Stimulated activated CD4-positive, alpha-beta T cell treated with anti-CD3 and anti-CD28 coated beads, Interleukin-4, amount 100 ng/mL, for 24 hours (primary cell): ENCODE measurements around the gene VPS4A.
"Not testable (repeated sequence)": the region's sequence is repeated elsewhere in the genome, so short reads cannot be mapped to it uniquely, and the experiment has no call there.

Experiments used
- DNase-seq: peaks from one replicate; pipeline ENCODE4 v3.0.0-alpha.2; 2020

Gene VPS4A

GRCh38 chr16:69328854-69329316, 17.7 kb downstream of the VPS4A start:
- DNase-seq: no peak

GRCh38 chr16:69329369-69330285, 18.5 kb downstream of the VPS4A start:
- peak; percentile 54 for DNase-seq

- peak; percentile 87 for DNase-seq
Measured at GRCh38 chr16:69330286-69331109, 19.3 kb downstream of the VPS4A start, which contains the start of gene PDF. Gene PDF, minus strand, starts transcription at chr16:69330588. Its CDS starts 18 bp downstream, at chr16:69330570.

GRCh38 chr16:69334696-69335095, 23.5 kb downstream of the VPS4A start:
- no peak for DNase-seq

GRCh38 chr16:69338557-69339288, 27.6 kb downstream of the VPS4A start:
- DNase-seq: no peak

GRCh38 chr16:69339289-69340094, 28.3 kb downstream of the VPS4A start, which contains the start of the genes COG8 and NIP7:
Gene COG8, minus strand, starts transcription at chr16:69339564. Its CDS starts 12 bp downstream, at chr16:69339552.
Gene NIP7, plus strand, starts transcription at chr16:69339772. Its CDS starts 58 bp downstream, at chr16:69339830.
- DNase-seq: peak; percentile 94

- DNase-seq: peak; percentile 34
Measured at GRCh38 chr16:69340095-69340644, 29.0 kb downstream of the VPS4A start.

- DNase-seq: no peak
Measured at GRCh38 chr16:69344171-69344570, 33.0 kb downstream of the VPS4A start.

- DNase-seq: no peak
Measured at GRCh38 chr16:69345923-69346322, 34.8 kb downstream of the VPS4A start.

- DNase-seq: no peak
Measured at GRCh38 chr16:69346683-69347082, 35.5 kb downstream of the VPS4A start.

- DNase-seq: no peak
Measured at GRCh38 chr16:69348222-69348621, 37.1 kb downstream of the VPS4A start.

- DNase-seq: no peak
Measured at GRCh38 chr16:69349536-69349935, 38.4 kb downstream of the VPS4A start.

GRCh38 chr16:69350536-69351133, 39.5 kb downstream of the VPS4A start:
- no peak for DNase-seq

GRCh38 chr16:69351309-69352027, 40.3 kb downstream of the VPS4A start, which contains the start of gene TMED6:
Gene TMED6, minus strand, starts transcription at chr16:69351786. Its CDS starts 33 bp downstream, at chr16:69351753.
- no peak for DNase-seq

- DNase-seq: not testable (repeated sequence)
Measured at GRCh38 chr16:69360070-69360469, 48.9 kb downstream of the VPS4A start.

- DNase-seq: no peak
Measured at GRCh38 chr16:69363281-69363717, 52.1 kb downstream of the VPS4A start.

- no peak for DNase-seq
Measured at GRCh38 chr16:69364088-69364487, 52.9 kb downstream of the VPS4A start.

GRCh38 chr16:69365901-69366300, 54.8 kb downstream of the VPS4A start:
- no peak for DNase-seq

GRCh38 chr16:69366431-69366830, 55.3 kb downstream of the VPS4A start:
- DNase-seq: peak; percentile 30

- no peak for DNase-seq
Measured at GRCh38 chr16:69367980-69368379, 56.8 kb downstream of the VPS4A start.
